KOPT-K1 (cell line): Measurements from ENCODE around the gene LAMC1.

Experiments used
- H3K27ac ChIP-seq: fragments of 200-600 bp; sonication (generic); 2 replicates; pipeline ENCODE4 v1.5.1; 2016; ENCODE audit warnings: antibody characterized with exemption, mild to moderate bottlenecking, low read depth, low read length; ENCODE audit not compliant: poor library complexity, severe bottlenecking
- H3K36me3 ChIP-seq: fragments of 200-600 bp; sonication (generic); 2 replicates; pipeline ENCODE4 v1.5.1; 2017; ENCODE audit warnings: antibody characterized with exemption, mild to moderate bottlenecking, low read length, moderate library complexity; ENCODE audit not compliant: insufficient read depth
- H3K9me3 ChIP-seq: fragments of 200-600 bp; sonication (generic); 2 replicates; pipeline ENCODE4 v1.5.1; 2017; ENCODE audit warnings: antibody characterized with exemption, low read length, mild to moderate bottlenecking; ENCODE audit not compliant: insufficient read depth, poor library complexity, severe bottlenecking

Gene LAMC1

DNA sequence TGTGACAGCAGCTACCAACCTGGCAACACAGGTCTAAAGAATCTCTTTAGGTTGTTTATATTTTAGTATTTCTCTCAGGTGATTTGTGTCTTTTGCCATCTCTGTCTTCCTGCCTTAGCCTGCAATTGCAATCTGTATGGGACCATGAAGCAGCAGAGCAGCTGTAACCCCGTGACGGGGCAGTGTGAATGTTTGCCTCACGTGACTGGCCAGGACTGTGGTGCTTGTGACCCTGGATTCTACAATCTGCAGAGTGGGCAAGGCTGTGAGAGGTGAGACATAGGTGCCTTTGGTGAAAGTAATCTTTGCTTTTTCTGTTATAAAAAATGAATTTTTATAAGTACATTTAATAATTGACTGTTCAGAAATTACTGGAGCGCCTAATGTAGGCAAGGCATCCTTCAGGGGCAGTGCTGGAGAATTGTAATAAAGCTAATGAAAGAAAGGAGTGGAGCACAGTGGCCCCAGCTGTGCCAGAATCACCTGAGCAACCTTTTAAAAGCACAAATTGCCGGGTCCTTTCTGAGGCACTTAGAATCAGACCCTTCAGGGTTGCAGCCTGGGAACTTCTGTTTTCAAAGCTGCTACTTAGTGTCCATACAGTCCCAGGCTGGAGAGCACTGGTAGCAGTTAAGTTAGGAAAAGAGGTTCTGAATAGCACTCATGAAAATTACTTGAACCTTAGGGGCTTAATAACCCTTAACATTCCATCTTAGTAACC, 102.2 kb downstream of the LAMC1 start:
- Histone ChIP-seq H3K36me3 (no peaks in the 10 kb centered on the region), H3K9me3 (no peaks in the 10 kb centered on the region), H3K27ac (no peak overlapping the region)

DNA sequence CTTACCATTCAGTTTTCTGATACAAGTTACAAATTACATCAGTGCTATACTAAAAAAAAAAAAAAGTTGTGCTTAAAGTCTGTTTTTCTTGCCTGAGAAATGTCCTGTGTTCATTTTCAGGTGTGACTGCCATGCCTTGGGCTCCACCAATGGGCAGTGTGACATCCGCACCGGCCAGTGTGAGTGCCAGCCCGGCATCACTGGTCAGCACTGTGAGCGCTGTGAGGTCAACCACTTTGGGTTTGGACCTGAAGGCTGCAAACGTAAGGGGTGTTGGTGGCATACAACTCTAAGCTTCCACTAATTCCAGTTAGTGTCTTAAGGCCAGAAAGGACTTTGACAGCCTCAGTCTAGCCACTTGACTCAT, 102.8 kb downstream of the LAMC1 start:
- H3K36me3 ChIP-seq, result no peaks in the 10 kb centered on the region
- no peaks in the 10 kb centered on the region for H3K9me3 ChIP-seq
- no peak overlapping the region for H3K27ac ChIP-seq

DNA sequence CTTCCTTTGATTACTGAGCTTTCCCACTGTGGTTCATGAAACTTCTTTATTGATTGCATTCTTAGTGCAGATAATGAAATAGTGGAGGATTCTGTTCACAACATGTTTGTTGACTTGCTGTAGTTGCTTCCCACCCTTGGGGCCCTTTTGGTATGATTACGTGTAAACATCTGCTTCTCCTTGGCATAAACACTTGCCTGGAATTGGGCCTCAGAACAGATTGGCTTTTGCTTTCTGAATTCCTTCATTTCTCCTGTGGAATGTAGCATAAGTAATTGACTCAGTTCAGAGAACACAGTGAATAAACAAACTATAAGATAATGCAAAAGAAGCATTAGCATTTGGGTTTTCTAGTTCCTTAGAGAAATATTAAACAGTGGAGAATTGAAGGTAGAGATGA, 103.3 kb downstream of the LAMC1 start:
- Histone ChIP-seq H3K36me3 (no peaks in the 10 kb centered on the region), H3K27ac (no peak overlapping the region), H3K9me3 (no peaks in the 10 kb centered on the region)

DNA sequence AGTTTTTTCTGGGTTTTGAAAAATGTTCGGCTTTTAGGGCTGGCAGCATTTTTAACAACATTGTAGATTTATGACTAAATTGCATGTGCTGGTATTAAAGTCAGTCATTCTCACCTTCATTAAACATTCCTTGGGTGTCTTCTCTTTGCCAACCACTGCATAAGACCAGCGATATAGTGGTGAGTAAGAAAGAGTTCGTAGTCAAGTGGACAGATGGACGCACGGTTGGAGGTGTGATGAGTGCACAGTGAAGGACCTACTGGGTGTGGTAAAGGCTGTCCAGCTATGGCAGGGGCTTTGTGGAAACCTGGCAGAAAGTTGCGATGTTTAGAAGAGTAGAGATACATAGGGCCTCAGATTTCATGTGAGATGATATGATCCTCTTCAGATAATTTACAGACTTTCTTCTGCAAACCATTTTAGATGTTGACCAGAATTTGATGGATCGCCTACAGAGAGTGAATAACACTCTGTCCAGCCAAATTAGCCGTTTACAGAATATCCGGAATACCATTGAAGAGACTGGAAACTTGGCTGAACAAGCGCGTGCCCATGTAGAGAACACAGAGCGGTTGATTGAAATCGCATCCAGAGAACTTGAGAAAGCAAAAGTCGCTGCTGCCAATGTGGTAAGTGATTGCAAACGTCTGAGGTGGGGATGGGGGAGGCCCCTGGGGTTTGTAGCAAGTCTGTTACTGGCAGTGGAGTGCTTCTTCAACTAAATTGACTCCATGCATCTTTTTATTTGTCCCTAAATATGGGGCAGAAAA, 106.9 kb downstream of the LAMC1 start:
- H3K27ac ChIP-seq, result no peak overlapping the region
- no peaks in the 10 kb centered on the region for H3K36me3 ChIP-seq
- no peaks in the 10 kb centered on the region for H3K9me3 ChIP-seq

DNA sequence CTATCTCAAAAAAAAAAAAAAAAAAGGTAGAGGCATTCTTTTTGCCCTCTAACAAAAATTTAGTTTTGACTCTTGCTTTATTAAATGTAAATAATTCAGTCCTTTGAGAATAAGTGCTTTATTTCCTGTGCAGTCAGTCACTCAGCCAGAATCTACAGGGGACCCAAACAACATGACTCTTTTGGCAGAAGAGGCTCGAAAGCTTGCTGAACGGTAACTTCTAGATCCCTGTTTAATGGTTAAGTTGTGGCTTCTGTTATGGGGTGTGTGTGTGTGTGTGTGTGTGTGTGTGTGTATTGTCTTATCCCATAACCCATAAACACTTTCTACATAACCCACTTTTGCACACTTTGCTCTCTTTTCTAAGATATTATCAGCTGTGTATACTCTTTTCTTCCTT, 107.9 kb downstream of the LAMC1 start:
- Histone ChIP-seq H3K9me3 (no peaks in the 10 kb centered on the region), H3K27ac (no peak overlapping the region), H3K36me3 (no peaks in the 10 kb centered on the region)

DNA sequence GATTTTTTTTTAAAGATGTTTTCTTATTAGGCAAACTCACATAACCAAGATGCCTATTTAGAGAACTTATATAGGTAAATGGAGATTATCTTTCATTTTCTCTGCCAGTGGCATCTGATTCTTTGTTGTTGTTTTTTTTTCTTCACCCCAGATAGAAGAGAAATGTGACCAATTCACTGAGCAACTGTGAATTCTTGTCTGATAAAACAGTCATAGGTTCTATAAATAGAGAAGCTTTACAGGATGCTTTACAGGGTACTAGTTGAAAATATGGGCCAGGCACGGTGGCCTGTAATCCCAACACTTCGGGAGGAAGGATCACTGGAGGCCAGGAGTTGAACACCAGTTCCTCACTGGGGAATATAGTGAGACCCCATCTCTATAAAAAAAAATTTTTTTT, 112.1 kb downstream of the LAMC1 start:
- H3K27ac ChIP-seq, result no peak overlapping the region
- no peaks in the 10 kb centered on the region for H3K9me3 ChIP-seq
- H3K36me3 ChIP-seq, result no peaks in the 10 kb centered on the region

DNA sequence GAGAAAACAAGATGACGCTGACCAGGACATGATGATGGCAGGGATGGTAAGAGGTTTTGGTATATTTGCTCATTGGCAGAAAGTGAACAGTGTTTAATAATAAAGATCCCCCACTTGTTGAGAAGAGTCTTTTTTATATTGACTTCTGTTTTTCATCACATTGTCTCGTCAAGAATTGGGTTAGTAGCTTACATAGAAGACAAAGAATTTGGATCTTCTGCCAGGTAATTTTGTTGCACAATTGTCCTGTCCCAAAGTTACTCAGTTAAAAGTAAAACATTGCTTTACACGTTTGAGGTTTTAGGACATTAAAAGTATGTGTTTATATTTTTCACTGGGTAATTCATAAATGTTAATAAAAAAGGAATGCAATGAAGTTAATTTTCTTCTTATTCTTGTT, 114.6 kb downstream of the LAMC1 start:
- Histone ChIP-seq H3K9me3 (no peaks in the 10 kb centered on the region), H3K36me3 (no peaks in the 10 kb centered on the region), H3K27ac (no peak overlapping the region)

DNA sequence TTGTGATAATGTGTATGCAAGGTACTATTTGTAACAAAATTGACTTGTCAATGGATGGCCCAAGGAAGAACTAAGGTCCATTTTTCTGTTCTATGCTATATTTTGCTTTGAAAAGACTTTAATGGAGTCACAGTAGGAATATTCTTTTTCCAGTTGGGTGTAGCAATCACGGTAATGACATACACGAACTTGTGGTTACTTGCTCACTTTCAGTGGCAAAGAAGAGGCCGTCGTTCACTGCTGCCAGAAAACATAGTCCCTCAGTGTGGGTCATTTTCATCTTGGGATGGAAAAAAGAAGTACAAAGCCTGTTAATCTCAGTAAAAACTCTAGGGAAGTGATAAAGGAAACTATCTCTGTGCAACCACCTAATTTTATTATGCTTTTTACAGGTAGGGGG, 115.1 kb downstream of the LAMC1 start:
- no peak overlapping the region for H3K27ac ChIP-seq
- H3K36me3 ChIP-seq, result no peaks in the 10 kb centered on the region
- H3K9me3 ChIP-seq, result no peaks in the 10 kb centered on the region

DNA sequence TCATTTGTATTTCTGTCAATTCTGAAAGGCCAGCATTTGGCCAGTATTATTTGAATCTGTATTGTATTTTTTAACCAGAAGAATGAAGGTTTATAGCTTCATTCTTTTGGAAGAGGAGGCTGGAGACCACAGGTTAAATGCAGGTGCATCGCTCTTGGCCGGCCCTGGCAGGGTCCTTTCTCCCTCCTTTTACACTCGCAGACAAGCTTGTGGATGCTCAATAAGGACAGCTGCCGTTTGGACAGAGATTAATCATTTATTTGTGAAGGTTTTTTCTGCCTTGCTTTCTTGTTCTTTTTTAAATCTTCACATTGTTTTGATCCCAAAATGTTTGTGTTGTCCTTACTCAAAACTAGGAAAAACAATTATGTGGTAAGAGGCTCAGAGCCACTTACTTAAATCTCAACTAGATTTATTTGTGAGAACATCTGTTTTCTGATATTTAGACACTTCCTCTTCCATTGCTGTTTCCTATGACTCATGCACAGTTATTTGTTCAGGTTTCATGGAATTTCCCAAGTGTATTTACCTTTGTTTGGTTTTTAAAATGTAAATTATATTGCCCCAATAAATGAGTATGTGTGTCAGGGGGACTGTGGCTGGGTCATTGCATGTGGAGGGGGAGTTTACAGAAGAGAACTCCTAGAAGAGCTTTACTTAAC, 116.2 kb downstream of the LAMC1 start:
- H3K9me3 ChIP-seq, result no peaks in the 10 kb centered on the region
- no peaks in the 10 kb centered on the region for H3K36me3 ChIP-seq
- H3K27ac ChIP-seq, result no peak overlapping the region

DNA sequence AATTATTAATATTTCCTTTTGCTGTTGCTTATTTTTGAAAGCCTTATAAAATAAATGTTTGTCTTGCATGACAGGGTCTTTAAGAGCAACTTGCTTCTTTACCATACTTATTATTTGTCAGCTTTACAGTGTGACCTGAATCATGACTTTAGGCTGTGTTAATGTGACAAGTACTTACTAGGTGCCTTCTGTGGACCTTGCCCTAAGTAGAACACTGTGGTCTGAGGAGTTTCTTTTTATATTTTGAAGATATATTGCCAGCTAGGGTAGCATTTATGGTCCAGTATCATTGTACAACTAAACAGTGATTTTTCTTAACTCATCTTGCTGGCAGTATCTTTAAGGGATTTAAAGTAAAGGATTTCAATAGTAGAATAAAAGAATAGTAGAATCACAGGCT, 117.4 kb downstream of the LAMC1 start:
- Histone ChIP-seq H3K36me3 (no peaks in the 10 kb centered on the region), H3K9me3 (no peaks in the 10 kb centered on the region), H3K27ac (no peak overlapping the region)

DNA sequence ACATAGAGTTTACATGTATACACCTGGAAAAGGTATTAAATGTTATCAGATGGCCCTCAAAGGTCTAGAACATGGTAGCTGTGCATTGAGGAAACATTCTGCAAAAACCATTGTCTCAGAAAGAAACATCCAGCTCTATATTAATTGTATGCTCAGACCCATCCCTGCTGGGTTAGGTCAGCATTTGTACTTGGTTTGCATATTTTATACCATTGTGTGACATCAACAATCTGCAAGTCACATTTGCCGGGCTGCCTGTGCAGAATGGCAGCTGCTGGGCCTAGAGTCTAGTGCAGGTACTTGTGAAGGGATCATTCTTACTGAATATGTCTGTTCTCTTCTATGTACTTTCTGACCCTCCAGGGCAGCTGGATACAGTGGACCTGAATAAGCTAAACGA, 119.0 kb downstream of the LAMC1 start:
- Histone ChIP-seq H3K9me3 (no peaks in the 10 kb centered on the region), H3K27ac (no peak overlapping the region), H3K36me3 (no peaks in the 10 kb centered on the region)

DNA sequence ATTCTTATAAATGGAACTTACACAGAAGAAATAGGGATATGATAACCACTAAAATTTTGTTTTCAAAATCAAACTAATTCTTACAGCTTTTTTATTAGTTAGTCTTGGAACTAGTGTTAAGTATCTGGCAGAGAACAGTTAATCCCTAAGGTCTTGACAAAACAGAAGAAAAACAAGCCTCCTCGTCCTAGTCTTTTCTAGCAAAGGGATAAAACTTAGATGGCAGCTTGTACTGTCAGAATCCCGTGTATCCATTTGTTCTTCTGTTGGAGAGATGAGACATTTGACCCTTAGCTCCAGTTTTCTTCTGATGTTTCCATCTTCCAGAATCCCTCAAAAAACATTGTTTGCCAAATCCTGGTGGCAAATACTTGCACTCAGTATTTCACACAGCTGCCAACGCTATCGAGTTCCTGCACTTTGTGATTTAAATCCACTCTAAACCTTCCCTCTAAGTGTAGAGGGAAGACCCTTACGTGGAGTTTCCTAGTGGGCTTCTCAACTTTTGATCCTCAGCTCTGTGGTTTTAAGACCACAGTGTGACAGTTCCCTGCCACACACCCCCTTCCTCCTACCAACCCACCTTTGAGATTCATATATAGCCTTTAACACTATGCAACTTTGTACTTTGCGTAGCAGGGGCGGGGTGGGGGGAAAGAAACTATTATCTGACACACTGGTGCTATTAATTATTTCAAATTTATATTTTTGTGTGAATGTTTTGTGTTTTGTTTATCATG, 120.5 kb downstream of the LAMC1 start:
- Histone ChIP-seq H3K9me3 (no peaks in the 10 kb centered on the region), H3K27ac (no peak overlapping the region), H3K36me3 (no peaks in the 10 kb centered on the region)

DNA sequence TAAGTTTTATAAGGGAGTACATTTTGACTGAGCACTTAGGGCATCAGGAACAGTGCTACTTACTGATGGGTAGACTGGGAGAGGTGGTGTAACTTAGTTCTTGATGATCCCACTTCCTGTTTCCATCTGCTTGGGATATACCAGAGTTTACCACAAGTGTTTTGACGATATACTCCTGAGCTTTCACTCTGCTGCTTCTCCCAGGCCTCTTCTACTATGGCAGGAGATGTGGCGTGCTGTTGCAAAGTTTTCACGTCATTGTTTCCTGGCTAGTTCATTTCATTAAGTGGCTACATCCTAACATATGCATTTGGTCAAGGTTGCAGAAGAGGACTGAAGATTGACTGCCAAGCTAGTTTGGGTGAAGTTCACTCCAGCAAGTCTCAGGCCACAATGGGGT, 121.5 kb downstream of the LAMC1 start:
- Histone ChIP-seq H3K9me3 (no peaks in the 10 kb centered on the region), H3K36me3 (no peaks in the 10 kb centered on the region), H3K27ac (no peak overlapping the region)

DNA sequence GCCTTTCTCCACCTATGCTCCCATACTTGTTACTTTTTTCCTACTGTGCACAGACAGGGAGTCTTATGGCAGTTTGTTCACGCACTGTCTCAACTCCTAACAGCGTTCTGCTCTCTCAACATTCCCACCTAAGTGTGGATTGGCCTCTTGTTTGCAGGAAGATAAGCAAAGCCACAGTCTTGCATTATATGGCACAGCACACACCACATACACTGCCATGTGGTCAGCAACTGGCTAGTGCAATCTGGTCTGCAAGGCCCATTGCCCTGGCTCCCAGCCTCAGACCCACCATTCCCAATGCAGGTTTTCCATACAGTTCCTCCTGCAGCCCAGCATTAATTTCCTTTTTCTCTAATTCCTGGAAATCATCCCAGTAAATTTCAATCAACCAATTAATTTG, 124.5 kb downstream of the LAMC1 start:
- no peak overlapping the region for H3K27ac ChIP-seq
- no peaks in the 10 kb centered on the region for H3K9me3 ChIP-seq
- no peaks in the 10 kb centered on the region for H3K36me3 ChIP-seq

DNA sequence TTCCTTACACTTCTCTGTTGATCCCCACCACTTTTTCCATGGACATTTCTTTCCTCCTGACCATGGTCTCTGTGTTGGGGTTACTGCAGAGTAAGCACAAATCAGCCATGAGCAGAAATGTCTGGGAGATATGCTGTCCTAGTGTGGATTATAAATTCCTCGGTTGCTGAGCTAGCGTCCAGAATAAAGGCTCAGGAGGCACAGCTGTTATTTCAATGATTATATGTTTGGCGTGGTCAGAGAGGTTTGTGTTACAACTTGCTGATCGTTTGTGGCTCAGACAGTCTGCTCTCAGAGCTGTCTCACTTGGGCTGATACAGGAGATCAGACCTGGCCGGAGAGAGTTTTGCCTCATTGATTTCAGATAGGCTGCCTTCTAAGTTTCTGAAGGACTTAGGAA, 125.4 kb downstream of the LAMC1 start:
- H3K27ac ChIP-seq, result no peak overlapping the region

More for the DNA sequence above, 125.4 kb downstream of the LAMC1 start:
- Histone ChIP-seq H3K9me3 (no peaks in the 10 kb centered on the region), H3K36me3 (no peaks in the 10 kb centered on the region)
